Measurements from ENCODE around the gene RRP8.

DNA sequence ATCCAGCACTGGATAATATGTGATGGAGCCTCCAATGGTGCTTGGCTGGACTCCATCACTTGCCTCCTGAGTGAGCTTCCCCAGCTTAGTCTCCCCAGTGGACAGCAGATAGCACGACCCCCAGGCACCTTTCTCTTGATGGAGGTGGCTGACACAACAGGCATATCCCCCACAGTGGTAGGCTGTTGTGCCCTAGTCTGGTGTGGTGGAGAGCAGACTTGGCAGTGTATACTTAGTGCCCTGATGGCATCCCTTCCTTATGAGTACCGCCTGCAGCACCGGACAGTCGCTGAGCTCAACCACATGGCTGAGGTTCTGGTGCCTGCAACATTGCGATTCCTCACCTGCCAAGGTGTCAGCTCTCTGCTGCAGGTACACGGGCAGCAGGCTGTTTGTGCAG is 56.2 kb downstream of the RRP8 start:
- TF ChIP-seq, protein P1, sequence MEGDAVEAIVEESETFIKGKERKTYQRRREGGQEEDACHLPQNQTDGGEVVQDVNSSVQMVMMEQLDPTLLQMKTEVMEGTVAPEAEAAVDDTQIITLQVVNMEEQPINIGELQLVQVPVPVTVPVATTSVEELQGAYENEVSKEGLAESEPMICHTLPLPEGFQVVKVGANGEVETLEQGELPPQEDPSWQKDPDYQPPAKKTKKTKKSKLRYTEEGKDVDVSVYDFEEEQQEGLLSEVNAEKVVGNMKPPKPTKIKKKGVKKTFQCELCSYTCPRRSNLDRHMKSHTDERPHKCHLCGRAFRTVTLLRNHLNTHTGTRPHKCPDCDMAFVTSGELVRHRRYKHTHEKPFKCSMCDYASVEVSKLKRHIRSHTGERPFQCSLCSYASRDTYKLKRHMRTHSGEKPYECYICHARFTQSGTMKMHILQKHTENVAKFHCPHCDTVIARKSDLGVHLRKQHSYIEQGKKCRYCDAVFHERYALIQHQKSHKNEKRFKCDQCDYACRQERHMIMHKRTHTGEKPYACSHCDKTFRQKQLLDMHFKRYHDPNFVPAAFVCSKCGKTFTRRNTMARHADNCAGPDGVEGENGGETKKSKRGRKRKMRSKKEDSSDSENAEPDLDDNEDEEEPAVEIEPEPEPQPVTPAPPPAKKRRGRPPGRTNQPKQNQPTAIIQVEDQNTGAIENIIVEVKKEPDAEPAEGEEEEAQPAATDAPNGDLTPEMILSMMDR (conservative IDR thresholded peaks at IDR 0.05; ENCODE audit: low read depth, low read length) = no peak
- no peak for TF ChIP-seq EZH2phosphoT487 (IDR thresholded peaks at IDR 0.05; ENCODE audit: borderline replicate concordance, low read length)
